CD14-positive monocyte (primary cell): ENCODE data around the gene QSOX2. TPM values are rescaled to one million over a fixed set of nuclear protein-coding genes. Genes with fewer than 3 reads are reported as not detected.

Experiments used
- DNase-seq, 3 donors: peaks; one replicate each; pipeline ENCODE4 v3.0.0-alpha.2; 2011 to 2022
- H2AFZ ChIP-seq: 2 replicates; pipeline ENCODE4 v1.6.0; 2012; ENCODE audit warnings: mild to moderate bottlenecking, low read depth, low read length, inconsistent platforms; ENCODE audit not compliant: insufficient read depth, poor library complexity, severe bottlenecking
- H3K27ac ChIP-seq, 2 donors: 1 replicate in 1 of 2; 2 replicates in 1 of 2; pipeline ENCODE4 v1.5.1; 2012 to 2013; ENCODE audit warnings: low read length in 2 of 2, control low read depth in 1 of 2, inconsistent platforms in 1 of 2, low read depth in 1 of 2, mild to moderate bottlenecking in 1 of 2
- H3K27me3 ChIP-seq, 2 donors: one replicate each; pipeline versions ENCODE4 v1.6.0 to v1.6.1; 2011 to 2013; ENCODE audit warnings: low read length in 2 of 2; ENCODE audit not compliant: control insufficient read depth in 2 of 2, insufficient read depth in 2 of 2
- H3K36me3 ChIP-seq, 2 donors: replicated peaks in 1 of 2; 1 replicate in 1 of 2; 2 replicates in 1 of 2; pipeline versions ENCODE4 v1.5.1 to v1.6.1; 2012 to 2013; ENCODE audit warnings: low read length in 2 of 2, control low read depth in 1 of 2, inconsistent platforms in 1 of 2, mild to moderate bottlenecking in 1 of 2; ENCODE audit not compliant: insufficient read depth in 2 of 2, control insufficient read depth in 1 of 2
- H3K4me1 ChIP-seq, 2 donors: 1 replicate in 1 of 2; 2 replicates in 1 of 2; pipeline versions ENCODE4 v1.5.1 to v1.6.1; 2012 to 2013; ENCODE audit warnings: low read length in 2 of 2, control low read depth in 1 of 2, inconsistent platforms in 1 of 2, mild to moderate bottlenecking in 1 of 2, moderate library complexity in 1 of 2; ENCODE audit not compliant: insufficient read depth in 2 of 2, control insufficient read depth in 1 of 2
- H3K4me2 ChIP-seq: replicated peaks from 2 replicates; pipeline ENCODE3; 2012; ENCODE audit warnings: low read length, moderate library complexity, mild to moderate bottlenecking; ENCODE audit not compliant: poor library complexity, severe bottlenecking; ENCODE audit errors: extremely low read depth
- H3K4me3 ChIP-seq, 3 experiments: fragments of 200-600 bp in 1 of 3; sonication (generic) in 1 of 3; replicated peaks in 1 of 3; 1 replicate in 2 of 3; 2 replicates in 1 of 3; pipeline ENCODE4 v1.5.1; 2011 to 2013; ENCODE audit warnings: low read length in 3 of 3, mild to moderate bottlenecking in 3 of 3, control low read depth in 2 of 3, low read depth in 2 of 3, inconsistent platforms in 1 of 3, moderate library complexity in 1 of 3
- H3K79me2 ChIP-seq: 2 replicates; pipeline ENCODE4 v1.6.0; 2012; ENCODE audit warnings: mild to moderate bottlenecking, control low read depth, inconsistent platforms, low read length, moderate library complexity; ENCODE audit not compliant: insufficient read depth
- H3K9ac ChIP-seq: 2 replicates; pipeline ENCODE4 v1.6.0; 2017; ENCODE audit warnings: low read length, mild to moderate bottlenecking; ENCODE audit not compliant: insufficient read depth, poor library complexity, severe bottlenecking
- H3K9me3 ChIP-seq, 2 donors: replicated peaks in 1 of 2; 1 replicate in 1 of 2; 2 replicates in 1 of 2; pipeline versions ENCODE4 v1.5.1 to v1.6.1; 2012 to 2013; ENCODE audit warnings: low read length in 2 of 2, control low read depth in 1 of 2; ENCODE audit not compliant: control insufficient read depth in 1 of 2, insufficient read depth in 1 of 2
- H4K20me1 ChIP-seq: 2 replicates; pipeline ENCODE4 v1.6.0; 2012; ENCODE audit warnings: mild to moderate bottlenecking, low read length, control low read depth, moderate library complexity; ENCODE audit not compliant: insufficient read depth
- H3K27ac Mint-ChIP-seq, 7 donors: one replicate each; pipeline ENCODE4 v1.8.0; 2020; ENCODE audit warnings: mild to moderate bottlenecking in 7 of 7, mixed read lengths in 7 of 7, moderate library complexity in 6 of 7, inconsistent platforms in 2 of 7
- H3K27me3 Mint-ChIP-seq, 3 donors: one replicate each; pipeline ENCODE4 v1.8.0; 2021 to 2022; ENCODE audit warnings: low read depth in 3 of 3, mild to moderate bottlenecking in 3 of 3, mixed read lengths in 3 of 3, moderate library complexity in 3 of 3, inconsistent platforms in 1 of 3
- H3K36me3 Mint-ChIP-seq, 2 donors: one replicate each; pipeline ENCODE4 v1.8.0; 2020; ENCODE audit warnings: mixed read lengths in 2 of 2, inconsistent platforms in 1 of 2, mild to moderate bottlenecking in 1 of 2
- H3K4me1 Mint-ChIP-seq: one replicate; pipeline ENCODE4 v1.8.0; 2020; ENCODE audit warnings: mild to moderate bottlenecking, mixed read lengths
- H3K4me3 Mint-ChIP-seq, 2 donors: one replicate each; pipeline ENCODE4 v1.8.0; 2020; ENCODE audit warnings: mild to moderate bottlenecking in 2 of 2, mixed read lengths in 2 of 2, moderate library complexity in 1 of 2
- H3K9me3 Mint-ChIP-seq, 7 donors: one replicate each; pipeline ENCODE4 v1.8.0; 2020 to 2022; ENCODE audit warnings: mixed read lengths in 7 of 7, mild to moderate bottlenecking in 6 of 7, moderate library complexity in 6 of 7, inconsistent platforms in 2 of 7
- WGBS: methylation state at CpG from one replicate; pipeline ENCODE4 v1.1.5; 2013; ENCODE audit warnings: missing lambda C conversion rate; ENCODE audit not compliant: insufficient coverage; 5-methylcytosine and 5-hydroxymethylcytosine counted together
- intact Hi-C, 2 donors: fragments of 100-400 bp; cut with micrococcal nuclease; formaldehyde crosslinking; loops; one replicate each; pipeline versions ENCODE4 v1.15.0 to v1.15.1; 2023
- polyA plus RNA-seq, 3 donors: library from polyadenylated mRNA; depleted of rRNA in 1 of 3; unstranded in 2 of 3; stranded (reverse) in 1 of 3; fragments of 300-500 nt in 2 of 3; fragments of >200 nt in 1 of 3; fragmentation: Illumina TruSeq in 2 of 3; gene quantifications; 1 replicate in 2 of 3; 2 replicates in 1 of 3; pipeline ENCODE4 v1.2.3, GENCODE V29; 2012 to 2021
- TF ChIP-seq, protein P1 (sequence below): fragments of 200-600 bp; IDR thresholded peaks from one replicate; pipeline ENCODE4 v1.8.0; 2022; ENCODE audit warnings: antibody characterized with exemption, mild to moderate bottlenecking

The QSOX2 gene
- polyA plus RNA-seq, 3 donors, result 0.03 to 8.4 (median 0.17) TPM

DNA sequence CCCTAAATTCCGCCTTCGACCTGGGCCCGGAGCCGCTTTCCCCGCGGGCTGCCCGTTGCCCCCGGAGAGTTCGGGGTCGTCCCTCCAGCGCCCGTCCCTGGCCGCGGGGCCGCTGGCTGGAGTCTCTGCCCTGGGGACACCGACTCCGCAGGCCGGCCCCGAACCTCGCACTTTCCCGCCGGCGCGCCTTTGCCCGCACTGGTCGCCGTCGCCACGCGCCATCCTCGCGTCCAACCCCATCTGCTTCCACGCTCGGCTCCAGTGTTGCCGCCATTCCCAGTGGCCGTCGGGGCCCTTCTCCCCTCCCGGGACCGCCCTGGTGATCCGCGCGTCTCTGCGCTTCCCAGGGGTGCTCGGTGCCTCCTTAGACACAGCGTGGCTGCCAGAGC, 51.7 kb downstream of the QSOX2 start:
- peaks cover 0 to 10% (median 2%) of the 10 kb centered on the region in 7 donors for H3K9me3 Mint-ChIP-seq
- H3K9me3 ChIP-seq, result peaks cover 0 to 12% of the 10 kb centered on the region in 2 donors
- H3K36me3 Mint-ChIP-seq, result peaks cover 0 to 3% of the 10 kb centered on the region in 2 donors
- 3% methylated on average over 38 of the region's 45 CpGs for WGBS
- DNase-seq, result no peak
- H3K9ac ChIP-seq, result no peak overlapping the region
- peaks cover 75 to 97% (median 80%) of the 10 kb centered on the region in 3 donors for H3K27me3 Mint-ChIP-seq
- H3K4me1 ChIP-seq, result no peaks in the 10 kb centered on the region
- H3K4me1 Mint-ChIP-seq, result no peaks in the 10 kb centered on the region
- H4K20me1 ChIP-seq, result no peaks in the 10 kb centered on the region
- no peaks in the 10 kb centered on the region for H3K79me2 ChIP-seq
- H3K4me3 ChIP-seq, result no peak overlapping the region
- no peaks in the 10 kb centered on the region for H3K36me3 ChIP-seq
- intact Hi-C loops, result no loop called here
- TF ChIP-seq, protein P1, sequence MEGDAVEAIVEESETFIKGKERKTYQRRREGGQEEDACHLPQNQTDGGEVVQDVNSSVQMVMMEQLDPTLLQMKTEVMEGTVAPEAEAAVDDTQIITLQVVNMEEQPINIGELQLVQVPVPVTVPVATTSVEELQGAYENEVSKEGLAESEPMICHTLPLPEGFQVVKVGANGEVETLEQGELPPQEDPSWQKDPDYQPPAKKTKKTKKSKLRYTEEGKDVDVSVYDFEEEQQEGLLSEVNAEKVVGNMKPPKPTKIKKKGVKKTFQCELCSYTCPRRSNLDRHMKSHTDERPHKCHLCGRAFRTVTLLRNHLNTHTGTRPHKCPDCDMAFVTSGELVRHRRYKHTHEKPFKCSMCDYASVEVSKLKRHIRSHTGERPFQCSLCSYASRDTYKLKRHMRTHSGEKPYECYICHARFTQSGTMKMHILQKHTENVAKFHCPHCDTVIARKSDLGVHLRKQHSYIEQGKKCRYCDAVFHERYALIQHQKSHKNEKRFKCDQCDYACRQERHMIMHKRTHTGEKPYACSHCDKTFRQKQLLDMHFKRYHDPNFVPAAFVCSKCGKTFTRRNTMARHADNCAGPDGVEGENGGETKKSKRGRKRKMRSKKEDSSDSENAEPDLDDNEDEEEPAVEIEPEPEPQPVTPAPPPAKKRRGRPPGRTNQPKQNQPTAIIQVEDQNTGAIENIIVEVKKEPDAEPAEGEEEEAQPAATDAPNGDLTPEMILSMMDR, result no peak
- H3K27ac ChIP-seq, result no peak overlapping the region
- H3K27ac Mint-ChIP-seq, result no peak overlapping the region
- H2AFZ ChIP-seq, result no peak overlapping the region
- no peak overlapping the region for H3K4me2 ChIP-seq
- peak overlapping the region in 1 of 2 donors; percentile 42 for H3K4me3 Mint-ChIP-seq
- H3K27me3 ChIP-seq, result peaks cover 33 to 93% of the 10 kb centered on the region in 2 donors

DNA sequence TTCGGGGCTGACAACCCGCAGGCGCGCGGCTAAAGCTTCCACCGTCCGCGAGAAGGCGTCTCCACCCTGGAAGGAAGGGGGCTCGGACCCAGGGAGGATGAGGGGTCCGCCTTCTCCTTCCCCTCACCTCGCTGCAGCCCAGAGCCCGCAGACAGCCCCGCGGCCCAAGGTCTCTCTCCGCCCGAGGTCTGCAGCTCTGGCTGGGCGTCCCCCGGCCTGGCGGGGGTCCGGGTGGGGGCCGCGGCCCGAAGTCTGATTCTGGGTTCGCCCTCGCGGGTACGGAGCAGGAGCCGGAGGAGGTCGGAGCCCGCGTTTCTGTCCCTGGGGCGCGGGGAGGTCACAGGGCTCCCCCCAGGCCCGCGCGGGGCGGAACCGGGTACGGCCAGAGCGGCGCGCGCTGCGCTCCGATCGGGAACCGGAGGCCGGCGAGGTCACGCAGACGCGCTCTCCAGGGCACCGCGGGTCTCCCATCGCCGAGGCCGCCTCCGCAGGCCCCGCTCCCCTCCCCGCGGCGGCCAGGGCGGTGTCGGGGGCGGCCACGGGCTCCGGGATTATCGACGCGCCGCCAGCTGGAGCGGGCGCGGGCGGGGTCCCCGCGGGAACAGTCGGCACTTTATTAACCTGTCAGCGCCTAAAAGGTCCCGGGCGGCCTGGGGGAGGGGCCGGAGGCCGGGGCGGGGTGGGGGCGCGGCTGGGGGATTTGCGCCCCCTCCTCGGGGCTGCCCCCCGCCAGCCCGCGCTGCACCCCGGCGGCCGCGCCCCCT, 52.3 kb downstream of the QSOX2 start:
- H3K4me1 ChIP-seq, result no peaks in the 10 kb centered on the region
- no peak overlapping the region for H2AFZ ChIP-seq
- H3K36me3 Mint-ChIP-seq, result peaks cover 0 to 3% of the 10 kb centered on the region in 2 donors
- H3K79me2 ChIP-seq, result no peaks in the 10 kb centered on the region
- H3K27ac Mint-ChIP-seq, result no peak overlapping the region
- no peak overlapping the region for H3K9ac ChIP-seq
- H4K20me1 ChIP-seq, result no peaks in the 10 kb centered on the region
- H3K4me3 Mint-ChIP-seq, result no peak overlapping the region
- TF ChIP-seq, protein P1, result no peak
- peaks cover 0 to 10% (median 2%) of the 10 kb centered on the region in 7 donors for H3K9me3 Mint-ChIP-seq
- H3K27ac ChIP-seq, result no peak overlapping the region
- peaks cover 76 to 94% (median 78%) of the 10 kb centered on the region in 3 donors for H3K27me3 Mint-ChIP-seq
- intact Hi-C loops, result no loop called here
- no peak overlapping the region for H3K4me2 ChIP-seq
- DNase-seq, result no peak
- H3K36me3 ChIP-seq, result no peaks in the 10 kb centered on the region
- peaks cover 0 to 12% of the 10 kb centered on the region in 2 donors for H3K9me3 ChIP-seq
- no peak overlapping the region for H3K4me3 ChIP-seq
- WGBS, result 4% methylated on average over 84 of the region's 96 CpGs
- H3K27me3 ChIP-seq, result peaks cover 31 to 88% of the 10 kb centered on the region in 2 donors
- H3K4me1 Mint-ChIP-seq, result no peaks in the 10 kb centered on the region
